ENCODE data around the gene F8.
"Not testable (repeated sequence)": the region's sequence is repeated elsewhere in the genome, so short reads cannot be mapped to it uniquely, and the experiment has no call there.

F8 gene

GRCh38 chrX:154980330-154981115 lies 42.0 kb downstream of the F8 start:
- peak; percentile 56 for DNase-seq

- DNase-seq, result no peak
Measured at GRCh38 chrX:154979629-154980028, 42.9 kb downstream of the F8 start.

DNA sequence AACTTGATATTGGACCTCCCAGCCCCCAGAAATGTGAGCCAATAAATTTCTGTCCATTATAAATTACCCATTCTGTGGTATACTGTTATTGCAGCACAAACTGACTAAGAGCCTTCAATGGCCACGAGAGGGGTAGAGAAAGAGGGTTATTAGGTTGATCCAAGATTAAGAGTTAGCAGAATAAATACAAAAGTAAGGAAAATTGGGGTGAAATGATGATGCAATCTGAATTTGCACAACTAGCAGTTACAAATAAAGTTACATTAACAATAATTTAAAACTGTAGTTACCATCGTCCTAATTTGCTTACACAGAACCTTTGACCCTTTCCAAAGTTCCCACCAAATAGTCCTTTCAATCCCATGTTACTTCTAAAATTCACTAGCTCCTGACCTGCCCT lies 54.2 kb downstream of the F8 start:
- DNase-seq, result no peak

DNA sequence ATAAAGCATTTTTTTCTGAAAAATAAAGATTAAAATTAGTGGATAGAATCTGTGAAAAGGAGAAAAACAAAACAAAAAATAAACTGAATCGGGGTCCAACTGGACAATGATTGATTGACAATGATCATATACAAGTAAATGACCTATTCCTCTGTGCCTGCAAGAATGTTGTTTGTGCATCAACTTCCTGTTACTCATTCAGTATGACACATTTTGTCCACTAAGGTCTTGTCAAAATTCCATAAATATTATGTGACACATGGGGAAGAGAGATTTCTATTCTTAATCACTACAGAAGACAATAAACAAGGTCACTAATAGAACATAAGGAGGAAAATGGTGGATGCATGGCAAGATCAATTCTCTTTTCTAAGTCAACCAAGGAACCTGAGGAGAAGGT lies 54.9 kb downstream of the F8 start:
- DNase-seq, result no peak

GRCh38 chrX:154961947-154962346 lies 60.6 kb downstream of the F8 start:
- no peak for DNase-seq

DNA sequence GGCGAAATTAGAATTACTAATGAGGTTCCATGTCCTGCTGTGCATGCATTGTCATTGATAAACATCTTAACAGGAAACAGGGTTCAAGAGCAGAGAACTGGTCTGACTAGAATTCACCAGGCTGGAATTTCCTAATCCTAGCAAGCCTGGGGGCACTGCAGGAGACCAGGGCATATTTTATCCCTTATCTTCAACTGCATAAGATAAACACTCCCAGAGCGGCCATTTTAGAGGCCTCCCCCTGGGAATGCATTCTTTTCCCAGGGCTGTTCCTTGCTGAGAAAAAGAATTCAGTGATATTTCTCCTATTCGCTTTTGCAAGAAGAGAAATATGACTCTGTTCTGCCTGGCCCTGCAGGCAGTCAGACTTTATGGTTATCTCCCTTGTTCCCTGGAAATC lies 66.7 kb downstream of the F8 start:
- DNase-seq, result not testable (repeated sequence)

GRCh38 chrX:154939265-154939664 lies 83.3 kb downstream of the F8 start:
- DNase-seq, result not testable (repeated sequence)

- DNase-seq, result not testable (repeated sequence)
Measured at GRCh38 chrX:154924771-154925170, 97.8 kb downstream of the F8 start.

- DNase-seq, result peak; percentile 20
Measured at GRCh38 chrX:154918060-154918483, 104.5 kb downstream of the F8 start.

GRCh38 chrX:154914052-154914451 lies 108.5 kb downstream of the F8 start:
- no peak for DNase-seq

DNA sequence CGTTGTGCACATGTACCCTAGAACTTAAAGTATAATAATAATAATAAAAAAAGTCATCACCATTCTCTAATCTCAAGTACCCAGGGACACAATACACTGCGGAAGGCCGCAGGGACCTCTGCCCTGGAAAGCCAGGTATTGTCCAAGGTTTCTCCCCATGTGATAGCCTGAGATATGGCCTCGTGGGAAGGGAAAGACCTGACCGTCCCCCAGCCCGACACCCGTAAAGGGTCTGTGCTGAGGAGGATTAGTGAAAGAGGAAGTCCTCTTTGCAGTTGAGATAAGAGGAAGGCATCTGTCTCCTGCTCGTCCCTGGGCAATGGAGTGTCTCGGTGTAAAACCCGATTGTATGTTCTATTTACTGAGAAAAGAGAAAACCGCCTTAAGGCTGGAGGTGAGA lies 112.0 kb downstream of the F8 start:
- not testable (repeated sequence) for DNase-seq

GRCh38 chrX:154910048-154910447 lies 112.5 kb downstream of the F8 start:
- not testable (repeated sequence) for DNase-seq

DNA sequence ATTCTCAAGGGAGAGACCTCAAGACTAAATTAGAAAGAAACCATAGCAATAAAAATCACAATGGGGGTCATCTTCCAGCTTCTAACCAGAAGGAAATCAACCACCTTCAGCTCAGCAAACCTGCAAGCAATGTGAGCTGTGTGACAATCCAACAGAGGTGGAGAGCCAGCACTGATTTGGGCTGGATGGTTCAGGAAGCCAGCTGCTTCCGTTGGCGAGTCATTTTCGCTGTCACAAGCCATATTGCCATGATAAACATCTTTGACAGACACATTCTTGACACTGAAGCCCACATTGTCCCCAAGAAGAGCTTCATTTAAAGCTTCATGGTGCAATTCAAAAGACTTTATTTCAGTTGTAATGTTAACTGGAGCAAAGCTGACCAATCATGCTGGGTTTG lies 113.7 kb downstream of the F8 start:
- DNase-seq, result no peak

GRCh38 chrX:154902408-154902807 lies 120.1 kb downstream of the F8 start:
- DNase-seq, result no peak

DNA sequence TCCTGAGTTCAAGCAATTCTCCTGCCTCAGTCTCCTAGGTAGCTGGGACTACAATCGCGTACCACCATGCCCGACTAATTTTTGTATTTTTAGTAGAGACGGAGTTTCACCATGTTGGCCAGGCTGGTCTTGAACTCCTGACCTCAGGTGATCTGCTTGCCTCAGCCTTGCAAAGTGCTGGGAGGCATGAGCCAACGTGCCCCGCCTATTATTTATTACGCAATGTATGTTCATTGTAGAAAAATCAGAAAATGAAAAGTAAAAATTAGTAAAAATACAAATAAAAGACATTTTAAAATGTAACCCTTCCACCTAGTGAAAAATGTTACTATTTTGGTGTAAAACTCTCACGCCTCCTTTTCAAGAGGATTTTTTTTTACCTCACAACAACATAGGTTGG lies 122.2 kb downstream of the F8 start:
- DNase-seq, result no peak

DNA sequence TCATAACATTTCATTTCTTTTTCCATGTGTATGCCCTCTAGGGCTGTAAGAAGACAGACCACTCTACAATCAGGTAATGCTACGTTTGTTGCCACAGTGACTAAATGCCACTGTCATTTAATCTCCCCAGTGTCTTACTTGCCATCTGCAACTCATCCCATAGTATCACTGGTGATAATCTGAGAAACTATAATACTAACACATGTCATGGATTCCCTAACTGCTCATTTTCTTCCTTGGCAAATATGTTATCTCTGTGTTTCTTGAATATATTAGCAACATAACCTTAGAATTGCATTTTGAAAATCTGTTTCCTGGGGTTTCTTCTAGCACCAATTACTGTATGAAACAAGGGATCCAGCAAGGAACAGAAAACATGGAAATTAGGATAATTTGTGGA lies 130.2 kb downstream of the F8 start:
- DNase-seq, result no peak

GRCh38 chrX:154890990-154891639 lies 131.4 kb downstream of the F8 start:
- no peak for DNase-seq

GRCh38 chrX:154886789-154887221 lies 135.7 kb downstream of the F8 start:
- not testable (repeated sequence) for DNase-seq

DNA sequence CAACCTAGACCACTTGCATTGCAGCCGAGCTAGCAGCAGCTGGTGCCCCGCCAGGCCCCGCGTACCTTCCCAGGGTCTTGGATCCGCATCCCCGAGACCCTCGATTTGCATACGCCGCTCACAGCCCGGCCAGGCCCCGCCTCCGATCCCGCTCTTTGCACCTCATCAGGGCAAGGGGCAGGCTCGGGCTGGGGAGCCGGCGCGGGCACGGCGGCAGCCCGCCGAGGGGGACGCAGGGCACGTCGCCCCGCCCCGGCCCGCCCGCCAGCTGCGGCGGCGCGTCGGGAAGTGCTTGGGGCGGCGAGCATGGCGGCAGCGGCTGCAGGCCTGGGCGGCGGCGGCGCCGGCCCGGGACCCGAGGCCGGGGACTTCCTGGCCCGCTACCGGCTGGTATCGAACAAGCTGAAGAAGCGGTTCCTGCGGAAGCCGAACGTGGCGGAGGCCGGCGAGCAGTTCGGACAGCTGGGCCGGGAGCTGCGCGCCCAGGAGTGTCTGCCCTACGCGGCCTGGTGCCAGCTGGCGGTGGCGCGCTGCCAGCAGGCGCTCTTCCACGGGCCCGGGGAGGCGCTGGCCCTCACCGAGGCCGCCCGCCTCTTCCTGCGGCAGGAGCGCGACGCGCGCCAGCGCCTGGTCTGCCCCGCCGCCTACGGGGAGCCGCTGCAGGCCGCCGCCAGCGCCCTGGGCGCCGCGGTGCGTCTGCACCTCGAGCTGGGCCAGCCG lies 136.3 kb downstream of the F8 start, which contains the start of gene F8A1:
F8A1 (plus strand) TSS at position 287 of the 720 bp plus-strand sequence; CDS start at position 307, 20 bp downstream.
- DNase-seq, result not testable (repeated sequence)

GRCh38 chrX:154885549-154885948 lies 137.0 kb downstream of the F8 start:
- DNase-seq, result not testable (repeated sequence)

GRCh38 chrX:154885057-154885456 lies 137.5 kb downstream of the F8 start:
- not testable (repeated sequence) for DNase-seq

DNA sequence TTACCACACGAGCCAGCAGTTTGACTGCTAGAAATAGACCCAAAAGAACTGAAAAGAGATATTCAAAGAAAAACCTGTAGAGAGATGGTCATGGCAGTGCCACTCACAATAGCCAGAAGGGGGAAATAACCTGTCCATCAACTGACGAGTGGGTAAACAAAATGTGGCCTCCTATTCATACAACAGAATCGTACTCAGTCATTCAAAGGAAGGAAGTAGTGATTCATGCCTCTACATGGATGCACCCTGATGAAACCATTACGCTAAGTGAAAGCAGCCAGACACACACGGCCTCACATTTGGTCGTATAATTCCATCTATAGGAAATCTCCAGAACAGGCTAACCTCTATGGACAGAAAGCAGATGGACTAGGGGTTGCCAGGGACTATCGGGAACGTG lies 138.5 kb downstream of the F8 start:
- DNase-seq, result not testable (repeated sequence)

- DNase-seq, result no peak
Measured at GRCh38 chrX:154873329-154873728, 149.2 kb downstream of the F8 start.

GRCh38 chrX:154868522-154868921 lies 154.0 kb downstream of the F8 start:
- DNase-seq, result not testable (repeated sequence)

All from NCI-H2029 treated with DMSO at 0.1 percent for 48 hours (cell line).